Inflammatory macrophage (primary cell): ENCODE results near the gene RBM26.

Source experiments
- DNase-seq, 2 donors: peaks; one replicate each; pipeline ENCODE4 v3.0.0-alpha.2; 2020 to 2022

Gene RBM26

DNA sequence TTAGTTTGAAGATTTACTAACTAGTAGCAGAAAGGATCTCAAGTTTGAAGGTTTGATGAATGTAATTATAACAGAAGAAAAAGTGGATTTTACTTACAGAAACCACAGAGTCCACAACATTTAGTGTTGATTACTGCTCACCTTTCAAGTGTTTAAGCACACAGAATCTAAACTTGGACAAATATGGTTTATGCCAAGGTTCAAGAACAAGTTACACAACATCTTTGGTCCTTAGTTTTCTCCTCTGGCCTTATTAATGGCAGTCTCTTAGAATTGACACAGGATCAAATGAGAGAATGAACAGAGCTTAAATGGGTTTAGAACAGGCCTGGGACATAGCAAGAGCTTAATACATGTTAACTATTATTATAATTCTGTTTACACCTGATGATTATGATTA is 133.0 kb downstream of the RBM26 start:
- no peak for DNase-seq

- no peak for DNase-seq
These were observed 134.4 kb downstream of the RBM26 start for GRCh38 chr13:79271616-79272015.

GRCh38 chr13:79270859-79271258 is 135.2 kb downstream of the RBM26 start:
- no peak for DNase-seq
